GM19023 (cell line): ENCODE data around the gene METTL16.
"Not testable (repeated sequence)": the region's sequence is repeated elsewhere in the genome, so short reads cannot be mapped to it uniquely, and the experiment has no call there.

Experiments
- ATAC-seq: cut with Tn5 transposase; IDR thresholded peaks from one replicate; pipeline ENCODE4 v1.9.1; 2021; ENCODE audit warnings: mild to moderate bottlenecking, moderate library complexity; ENCODE audit not compliant: unreplicated experiment

The METTL16 gene

DNA sequence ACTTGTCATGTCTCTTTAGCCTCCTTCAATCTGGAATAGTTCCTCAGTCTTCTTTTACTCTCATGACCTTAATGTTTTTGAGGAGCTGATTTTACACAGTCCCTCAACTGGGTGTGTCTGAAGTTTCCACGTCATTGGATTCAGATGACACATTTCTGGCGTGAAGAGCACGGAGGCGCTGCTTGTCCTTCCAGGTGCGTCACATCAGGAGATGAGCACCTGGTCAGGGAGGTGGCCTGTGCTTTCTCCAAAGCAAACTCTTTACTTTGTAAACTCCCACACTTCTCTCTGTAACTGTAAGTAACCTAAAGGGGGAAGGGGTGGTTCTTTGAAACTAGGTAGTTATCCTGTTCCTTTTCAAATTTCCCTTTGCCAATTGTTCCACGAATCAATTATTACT is 58.4 kb downstream of the METTL16 start:
- ATAC-seq, result no peak

DNA sequence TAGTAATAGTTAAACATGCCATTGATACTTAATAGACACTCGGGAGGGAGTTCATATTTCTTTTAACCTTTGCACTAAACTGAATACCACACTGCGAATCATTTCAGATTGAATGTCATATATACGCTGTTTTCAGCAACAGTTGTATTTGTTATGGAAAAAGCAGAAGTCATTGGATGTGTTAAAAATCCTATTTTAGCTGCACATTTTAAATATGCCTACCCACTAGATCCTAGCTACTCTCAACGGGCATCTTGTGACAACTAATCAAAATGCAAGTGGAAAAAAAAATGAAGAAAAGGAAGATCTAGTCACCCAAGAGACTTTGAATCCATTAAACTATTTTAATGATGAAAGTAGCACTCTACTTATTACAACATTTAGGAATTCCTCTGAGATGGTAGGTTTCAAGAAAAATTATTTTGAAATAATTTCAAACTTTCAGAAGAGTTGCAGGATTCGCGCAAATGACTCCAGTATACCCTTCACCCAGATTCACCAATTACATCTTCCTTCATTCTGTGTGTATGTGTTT is 59.4 kb downstream of the METTL16 start:
- ATAC-seq, result no peak

DNA sequence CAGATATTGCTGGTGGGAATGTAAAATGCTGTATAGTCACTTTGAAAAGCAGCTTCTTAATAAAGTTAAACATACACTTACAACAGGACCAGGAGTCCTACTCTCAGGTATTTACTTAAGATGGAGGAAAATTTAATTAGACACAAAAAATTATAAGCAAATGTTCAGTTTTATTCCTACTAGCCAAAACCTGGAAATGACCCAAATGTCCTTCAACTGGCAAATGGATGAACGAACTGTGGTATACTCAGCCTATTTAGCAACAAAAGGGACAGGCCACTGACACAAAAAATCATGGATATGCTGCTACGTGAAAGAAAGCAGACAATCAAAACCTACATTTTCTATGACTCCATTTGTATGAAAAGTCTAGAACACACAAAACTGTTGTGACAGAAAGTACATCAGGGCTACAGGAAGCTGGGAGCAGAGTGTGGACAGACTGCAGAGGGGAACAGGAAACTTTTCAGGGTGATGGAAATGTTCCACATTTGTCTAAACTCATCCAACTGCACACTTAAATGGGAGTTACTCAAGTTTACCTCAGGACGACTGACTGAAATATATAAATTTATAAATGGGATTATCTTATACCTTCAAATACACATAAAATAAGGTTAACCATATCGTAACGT is 61.6 kb downstream of the METTL16 start:
- no peak for ATAC-seq

DNA sequence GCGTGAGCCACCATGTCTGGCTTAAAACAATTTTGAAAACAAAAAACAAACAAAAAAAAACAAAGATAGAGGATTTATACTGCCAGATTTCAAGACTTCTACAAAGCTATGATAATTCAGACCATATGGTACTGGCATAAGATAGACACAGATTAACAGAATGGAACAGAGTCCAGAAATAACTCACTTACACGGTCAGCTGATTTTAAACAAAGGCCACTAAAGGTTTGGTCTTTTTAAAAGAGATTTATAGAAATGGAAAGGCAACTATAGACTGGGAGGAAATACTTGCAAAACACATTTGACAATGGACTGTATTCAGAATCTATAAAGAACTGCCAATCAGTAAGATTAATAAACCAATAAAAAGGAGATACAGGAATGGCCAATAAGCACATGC is 62.2 kb downstream of the METTL16 start:
- no peak for ATAC-seq

DNA sequence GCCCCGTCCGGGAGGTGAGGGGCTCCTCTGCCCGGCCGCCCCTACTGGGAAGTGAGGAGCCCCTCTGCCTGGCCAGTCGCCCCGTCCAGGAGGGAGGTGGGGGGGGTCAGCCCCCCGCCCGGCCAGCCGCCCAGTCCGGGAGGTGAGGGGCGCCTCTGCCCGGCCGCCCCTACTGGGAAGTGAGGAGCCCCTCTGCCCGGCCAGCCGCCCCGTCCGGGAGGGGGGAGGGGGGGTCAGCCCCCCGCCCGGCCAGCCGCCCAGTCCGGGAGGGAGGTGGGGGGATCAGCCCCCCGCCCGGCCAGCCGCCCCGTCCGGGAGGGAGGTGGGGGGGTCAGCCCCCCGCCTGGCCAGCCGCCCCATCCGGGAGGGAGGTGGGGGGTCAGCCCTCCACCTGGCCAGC is 64.2 kb downstream of the METTL16 start:
- not testable (repeated sequence) for ATAC-seq

DNA sequence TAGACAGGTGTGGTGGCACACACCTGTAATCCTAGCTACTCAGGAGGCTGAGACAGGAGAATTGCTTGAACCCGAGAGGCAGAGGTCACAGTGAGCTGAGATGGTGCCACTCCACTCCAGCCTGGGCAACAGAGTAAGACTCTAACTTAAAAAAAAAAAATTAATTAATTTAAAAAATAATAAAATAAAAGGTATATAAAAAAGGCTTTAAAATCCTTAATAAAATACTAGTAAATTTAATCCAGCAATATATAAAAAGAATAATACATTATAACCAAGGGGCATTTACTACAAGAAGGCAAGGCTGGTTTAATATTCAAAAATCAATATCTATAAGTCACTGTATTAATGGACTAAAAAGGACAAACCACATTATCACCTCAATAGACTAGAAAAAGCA is 66.0 kb downstream of the METTL16 start:
- ATAC-seq, result no peak

DNA sequence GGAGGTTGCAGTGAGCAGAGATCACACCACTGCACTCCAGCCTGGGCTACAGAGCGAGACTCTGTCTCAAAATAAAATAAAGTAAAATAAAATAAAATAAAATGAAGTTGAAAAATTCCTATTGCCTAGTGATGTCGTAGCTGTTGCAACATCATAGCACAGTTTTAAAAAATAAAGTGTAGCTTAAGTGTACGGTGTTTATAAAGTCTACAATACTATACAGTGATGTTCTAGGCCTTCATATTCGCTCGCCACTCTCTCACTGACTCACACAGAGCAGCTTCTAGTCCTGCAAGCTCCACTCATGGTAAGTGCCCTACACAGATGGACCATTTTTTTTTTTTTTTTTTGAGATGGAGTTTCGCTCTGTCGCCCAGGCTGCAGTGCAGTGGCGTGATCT is 67.3 kb downstream of the METTL16 start:
- ATAC-seq, result no peak

DNA sequence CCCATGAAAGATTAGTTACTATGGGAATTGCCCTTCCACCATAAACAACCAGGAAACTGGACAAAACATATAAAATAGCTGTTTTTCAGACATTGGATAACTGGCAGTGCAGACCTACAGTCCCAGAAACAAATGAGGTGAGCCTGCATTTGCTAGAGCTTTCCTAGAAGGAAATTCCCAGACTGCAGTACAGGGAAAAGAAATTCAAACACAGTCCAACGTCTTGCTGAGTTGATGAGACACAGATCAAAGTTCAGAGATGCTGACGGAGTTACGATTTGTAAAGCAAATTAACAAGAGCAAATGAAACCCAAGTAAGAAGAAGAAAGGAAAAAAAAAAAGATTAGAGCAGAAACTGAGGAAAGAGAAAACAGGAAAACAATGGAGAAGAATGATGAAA is 69.5 kb downstream of the METTL16 start:
- no peak for ATAC-seq

DNA sequence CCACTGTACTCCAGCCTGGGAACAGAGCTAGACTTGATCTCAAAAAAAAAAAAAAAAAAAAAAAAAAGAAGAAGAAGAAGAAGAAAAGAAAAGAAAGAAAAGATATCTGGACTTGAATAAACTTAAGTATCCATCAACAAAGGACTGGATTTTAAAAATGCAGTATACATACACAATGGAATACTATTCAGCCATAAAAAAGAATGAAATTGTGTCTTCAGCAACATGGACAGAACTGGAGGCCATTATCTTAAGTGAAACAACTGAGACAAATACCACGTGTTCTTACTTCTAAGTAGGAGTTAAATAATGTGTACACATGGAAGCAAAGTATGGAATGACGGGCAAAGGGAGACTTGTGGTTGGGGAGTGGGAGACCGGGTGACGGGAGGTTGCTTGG is 70.8 kb downstream of the METTL16 start:
- ATAC-seq, result no peak

DNA sequence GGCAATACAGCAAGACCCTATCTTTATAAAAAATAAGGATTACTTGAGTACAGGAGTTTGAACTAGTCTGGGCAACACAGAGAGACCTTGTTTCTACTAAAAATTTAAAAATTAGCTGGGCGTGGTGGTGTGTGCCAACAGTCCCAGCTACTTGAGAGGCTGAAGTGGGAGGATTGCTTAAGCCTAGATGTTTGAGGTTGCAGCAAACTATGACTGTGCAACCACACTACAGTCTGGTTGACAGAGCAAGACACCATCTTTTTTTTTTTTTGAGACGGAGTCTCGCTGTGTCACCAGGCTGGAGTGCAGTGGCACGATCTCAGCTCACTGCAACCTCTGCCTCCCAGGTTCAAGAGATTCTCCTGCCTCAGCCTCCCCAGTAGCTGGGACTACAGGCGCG is 71.7 kb downstream of the METTL16 start:
- ATAC-seq, result not testable (repeated sequence)

DNA sequence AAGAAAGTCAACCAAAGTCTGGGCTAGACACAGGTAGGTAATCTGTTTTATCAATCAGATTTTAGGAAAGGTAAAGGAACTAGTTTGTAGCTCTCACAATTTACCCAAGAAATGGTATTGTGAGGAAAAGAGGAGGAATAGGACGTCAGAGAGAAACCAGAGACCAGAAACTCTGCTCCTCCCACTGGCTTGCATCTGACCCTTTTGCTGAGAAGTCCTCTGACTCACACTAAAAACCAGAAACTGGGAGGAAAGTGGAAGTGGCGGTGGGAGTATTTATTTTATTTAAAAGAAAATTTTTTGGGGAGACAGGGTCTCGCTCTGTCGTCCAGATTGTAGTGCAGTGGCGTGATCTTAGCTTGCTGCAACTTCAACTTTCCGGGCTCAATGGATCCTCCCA is 72.9 kb downstream of the METTL16 start:
- ATAC-seq, result no peak

DNA sequence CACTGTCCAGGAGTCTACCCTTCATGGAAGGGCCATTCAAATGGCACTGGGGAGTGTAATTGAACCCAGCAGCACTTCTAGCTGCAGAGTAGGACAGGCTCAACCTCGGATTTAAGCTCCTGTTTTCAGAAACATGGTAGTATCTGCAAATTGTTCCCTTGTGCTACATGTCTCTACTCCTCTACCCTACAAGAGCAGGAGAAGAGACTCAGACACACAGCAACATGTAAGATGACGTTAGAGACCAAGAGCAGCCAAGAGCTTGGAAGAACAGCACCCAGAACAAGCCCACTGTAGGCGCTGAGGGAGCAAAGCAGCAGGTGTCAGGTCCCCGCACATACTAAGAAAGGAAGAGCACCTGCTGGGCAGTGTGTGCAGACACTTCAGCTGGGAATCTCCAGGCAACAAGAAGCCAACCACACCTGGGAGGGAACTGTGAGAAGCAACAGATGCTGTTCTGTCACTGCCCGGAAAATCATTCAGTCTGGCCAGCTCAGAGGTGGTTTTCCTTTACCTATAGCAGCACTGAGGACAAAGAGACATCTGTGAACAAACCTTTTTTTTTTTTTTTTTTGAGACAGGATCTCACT is 75.3 kb downstream of the METTL16 start:
- no peak for ATAC-seq

DNA sequence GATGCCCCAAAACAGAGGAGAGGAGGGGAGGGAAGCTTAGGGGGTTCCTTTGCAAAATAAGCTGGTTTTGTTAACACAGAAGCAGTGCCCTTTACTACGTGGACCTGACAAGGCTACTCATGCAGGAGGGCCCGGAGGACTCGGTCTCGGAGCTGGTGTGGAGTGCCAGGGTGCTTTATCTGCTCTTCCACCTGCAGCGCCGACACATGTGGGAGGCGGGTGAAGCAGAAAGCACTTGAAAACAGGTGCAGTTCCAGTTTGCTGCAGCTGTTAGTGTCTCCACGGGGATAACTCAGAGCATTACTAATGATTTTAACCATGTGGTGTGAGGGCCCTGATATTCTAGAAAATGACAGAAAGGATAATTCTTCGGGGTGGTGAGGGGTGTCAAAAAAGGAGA is 75.8 kb downstream of the METTL16 start:
- no peak for ATAC-seq

DNA sequence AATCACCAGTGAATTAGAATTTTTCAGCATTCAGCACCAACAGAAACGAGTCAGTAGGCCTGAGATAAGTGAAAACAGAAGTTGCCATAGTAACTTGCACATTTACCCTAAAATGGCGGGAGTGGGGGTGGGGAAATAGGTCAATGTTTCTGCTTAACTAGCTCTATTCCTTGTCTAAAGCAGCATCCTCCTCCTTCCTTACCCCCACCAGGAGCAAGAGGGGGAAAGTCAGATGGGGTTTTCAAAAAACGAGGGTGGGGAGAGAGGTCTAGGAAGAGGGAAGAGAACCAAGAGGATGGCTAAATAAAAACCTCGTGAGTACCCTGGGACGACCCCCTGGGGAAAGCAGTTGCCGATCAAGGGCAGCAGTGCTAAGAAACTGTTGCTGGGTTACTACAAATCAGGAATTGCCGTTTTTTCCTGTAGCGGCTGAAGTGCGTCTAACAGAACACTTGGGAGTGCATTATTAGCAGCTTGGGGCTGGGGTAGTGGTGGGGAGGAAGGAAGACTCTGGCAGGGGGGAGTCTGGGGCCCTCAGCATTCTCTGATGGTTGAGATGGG is 76.4 kb downstream of the METTL16 start:
- ATAC-seq, result no peak

DNA sequence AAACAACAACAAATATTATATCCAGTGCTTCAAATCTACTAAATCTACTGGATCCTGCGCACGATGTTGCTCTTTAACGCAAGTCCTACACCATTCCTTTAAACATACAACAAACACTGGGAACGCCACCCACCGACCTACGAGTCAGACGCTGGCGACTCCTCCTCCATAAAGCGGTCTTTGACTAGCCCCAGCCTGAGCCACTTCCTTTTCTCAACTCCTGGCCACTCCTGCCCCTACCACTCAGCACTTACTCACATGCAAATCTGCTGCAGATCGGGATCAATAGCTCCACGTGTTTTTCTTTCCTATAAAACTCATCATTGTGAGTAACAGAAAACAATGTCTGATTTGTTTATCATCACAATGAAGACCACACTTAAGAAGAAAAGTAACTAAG is 78.0 kb downstream of the METTL16 start:
- no peak for ATAC-seq

DNA sequence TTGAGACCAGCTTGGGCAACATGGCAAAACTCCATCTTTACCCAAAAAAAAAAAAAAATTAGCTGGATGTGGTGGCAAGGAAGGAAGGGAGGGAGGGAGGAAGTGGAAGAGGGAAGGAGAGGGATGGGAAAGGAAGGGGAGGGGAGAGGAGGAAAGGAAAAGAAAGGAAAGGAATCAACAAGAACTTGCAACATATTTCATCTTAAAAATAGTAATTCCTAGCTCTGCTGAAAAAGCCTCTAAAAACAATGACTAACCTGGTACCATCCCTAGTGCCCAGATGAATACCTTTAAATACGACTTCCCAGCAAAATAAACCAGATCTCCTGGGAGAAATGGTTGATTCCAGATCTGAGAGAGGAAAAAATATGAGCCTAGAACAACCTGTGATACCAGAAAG is 83.8 kb downstream of the METTL16 start:
- ATAC-seq, result no peak

DNA sequence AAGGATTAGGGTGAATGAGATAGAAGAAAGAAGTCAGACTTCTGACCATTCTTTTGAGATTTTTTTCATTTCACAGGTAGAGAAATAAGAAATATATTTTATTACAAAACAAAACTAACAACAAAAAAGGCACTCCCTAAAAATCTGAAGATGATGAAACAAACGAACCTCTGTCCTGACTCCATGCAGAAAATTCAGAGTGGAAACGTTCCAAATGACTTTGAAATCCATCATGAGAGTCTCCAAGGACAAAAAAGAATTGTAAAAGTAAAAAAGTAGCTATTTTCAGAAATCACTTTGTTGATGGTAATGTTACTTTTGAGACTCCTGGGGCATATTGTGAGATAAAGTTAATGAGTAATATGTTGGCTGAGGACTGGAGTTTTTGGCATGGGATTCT is 84.5 kb downstream of the METTL16 start:
- no peak for ATAC-seq

DNA sequence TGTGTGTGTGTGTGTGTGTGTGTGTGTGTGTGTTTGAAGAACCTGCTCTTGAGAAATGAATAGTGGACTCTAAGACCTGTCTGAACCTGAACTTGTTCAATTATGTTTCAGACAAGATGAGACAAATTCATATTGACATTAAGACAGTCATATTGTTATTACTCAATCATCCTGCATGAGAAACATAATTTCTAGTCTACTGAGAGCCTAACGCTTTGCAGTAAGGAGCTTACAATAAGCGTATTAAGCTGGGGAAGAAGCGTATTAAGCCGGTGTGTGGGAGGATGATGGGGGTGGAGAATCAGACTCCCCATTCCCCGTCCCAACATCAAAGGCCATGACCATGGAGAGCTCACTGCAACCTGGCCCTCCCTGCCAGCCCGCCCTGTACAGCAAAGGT is 88.4 kb downstream of the METTL16 start:
- ATAC-seq, result no peak

DNA sequence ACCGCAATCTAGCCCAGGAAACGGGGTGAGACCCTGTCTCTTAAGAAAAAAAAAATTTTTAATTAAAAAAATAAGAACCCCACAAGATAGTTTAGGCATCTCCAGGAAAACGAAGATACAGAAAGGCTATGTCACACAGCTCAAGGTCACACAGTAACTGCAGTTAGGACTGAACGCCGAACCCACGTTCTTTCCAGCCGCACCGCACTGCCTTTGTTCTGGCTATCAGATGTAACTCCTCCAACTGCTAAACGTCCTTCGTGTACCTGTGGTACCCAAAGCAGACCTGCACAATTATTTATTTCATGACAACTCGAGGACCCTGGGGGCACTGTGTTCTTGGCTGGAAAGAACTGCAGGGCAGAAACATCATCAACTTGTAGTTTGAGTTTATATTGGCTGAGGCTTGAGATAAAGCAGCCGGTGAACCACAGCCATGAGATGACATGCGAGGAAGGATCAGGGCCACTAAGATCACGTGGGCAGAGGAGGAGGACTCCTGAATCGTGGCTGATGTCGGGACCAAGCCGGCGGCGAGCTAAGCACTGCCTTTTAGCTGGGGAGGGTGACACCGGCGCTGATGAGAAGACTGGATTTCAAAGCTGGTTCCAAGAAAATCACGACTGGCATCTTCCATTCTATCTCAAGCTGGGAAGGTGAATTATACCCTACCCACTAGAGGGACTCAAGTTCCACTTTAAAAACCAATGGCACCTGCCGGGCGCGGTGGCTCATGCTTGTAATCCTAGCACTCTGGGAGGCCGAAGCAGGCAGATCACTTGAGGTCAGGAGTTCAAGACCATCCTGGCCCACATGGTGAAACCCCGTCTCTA is 90.2 kb downstream of the METTL16 start:
- ATAC-seq, result no peak

DNA sequence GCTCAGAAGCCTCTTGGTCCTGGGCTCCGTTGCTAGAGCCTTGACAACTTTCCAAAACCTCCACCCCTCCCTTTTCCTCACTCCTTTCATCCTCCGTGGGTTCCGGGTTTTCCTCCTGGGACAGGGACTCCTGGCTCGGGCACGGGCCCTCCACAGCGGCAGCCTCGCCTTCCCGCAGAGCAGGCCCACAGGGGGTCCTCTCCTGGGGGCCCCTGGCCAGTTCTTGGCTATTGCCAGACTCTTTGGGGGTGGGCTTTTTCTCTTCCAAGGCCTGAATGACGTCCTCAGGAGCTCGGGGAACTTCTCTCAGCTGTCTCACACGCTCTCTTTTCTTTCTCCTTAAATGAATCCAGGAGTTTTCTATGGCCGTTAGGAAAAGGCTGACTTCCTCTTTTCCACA is 91.5 kb downstream of the METTL16 start:
- ATAC-seq, result no peak

DNA sequence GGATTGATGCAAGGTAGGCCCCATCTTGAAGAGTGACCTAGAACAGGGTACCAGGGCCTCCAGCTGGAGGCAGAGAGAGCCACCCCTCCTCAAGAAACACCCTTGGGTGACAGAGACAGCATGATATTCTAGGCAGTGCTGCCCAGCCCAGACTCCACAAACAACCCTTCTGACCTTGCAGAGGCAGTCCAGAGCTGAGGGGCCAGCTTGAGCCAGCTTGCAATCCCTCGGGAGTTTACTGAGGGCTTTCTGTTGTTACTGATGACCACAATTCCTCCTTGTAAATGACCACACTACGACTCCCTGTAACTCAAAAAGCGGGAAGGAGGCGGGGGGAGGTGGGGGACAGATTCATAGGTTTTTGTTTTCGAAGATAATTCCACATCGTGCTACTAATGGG is 92.2 kb downstream of the METTL16 start:
- no peak for ATAC-seq

DNA sequence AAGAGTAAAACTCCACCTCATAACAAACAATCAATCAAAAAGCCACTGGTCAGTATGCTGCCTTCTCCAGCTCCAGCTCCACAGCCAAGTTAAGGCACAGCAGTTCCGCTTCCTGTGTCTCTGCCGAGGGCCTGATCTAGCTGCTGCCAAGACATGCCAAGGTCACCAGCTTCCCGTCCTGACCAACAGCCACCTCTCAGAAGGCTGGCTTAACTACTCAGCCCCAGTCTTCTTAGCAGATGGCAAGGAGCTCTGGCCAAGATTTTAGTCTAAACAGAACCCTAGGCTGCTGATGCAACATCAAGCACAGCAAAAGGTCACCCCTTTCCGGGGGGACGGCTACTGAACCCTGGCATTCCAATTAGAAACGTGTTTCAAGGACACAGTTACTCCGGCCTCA is 93.1 kb downstream of the METTL16 start:
- ATAC-seq, result no peak
